DND-41 (cell line): ENCODE data around the gene PRKCZ.

Source experiments
- ATAC-seq: fragments of 200-7000 bp; cut with Tn5 transposase; 3 replicates; pipeline ENCODE4 v1.9.1; 2021; ENCODE audit warnings: low read depth; ENCODE audit not compliant: insufficient read depth
- DNase-seq: peaks from one replicate; pipeline ENCODE4 v3.0.0-alpha.2; 2020
- H2AFZ ChIP-seq: 2 replicates; pipeline ENCODE4 v1.6.0; 2012; ENCODE audit warnings: low read depth, low read length
- H3K27ac ChIP-seq: 2 replicates; pipeline ENCODE4 v1.5.1; 2012; ENCODE audit warnings: low read length, inconsistent platforms
- H3K27me3 ChIP-seq: fragments of 200-600 bp; sonication (generic); 2 replicates; pipeline ENCODE4 v1.6.0; 2012; ENCODE audit warnings: low read length, mild to moderate bottlenecking, inconsistent platforms; ENCODE audit not compliant: insufficient read depth, poor library complexity
- H3K36me3 ChIP-seq: 2 replicates; pipeline ENCODE4 v1.5.1; 2012; ENCODE audit warnings: low read length, inconsistent platforms; ENCODE audit not compliant: insufficient read depth
- H3K4me1 ChIP-seq: 2 replicates; pipeline ENCODE4 v1.5.1; 2012; ENCODE audit warnings: mild to moderate bottlenecking, low read length; ENCODE audit not compliant: insufficient read depth
- H3K4me2 ChIP-seq: 2 replicates; pipeline ENCODE4 v1.6.0; 2012; ENCODE audit warnings: mild to moderate bottlenecking, moderate library complexity, low read length, inconsistent platforms; ENCODE audit not compliant: insufficient read depth
- H3K4me3 ChIP-seq, 2 experiments: fragments of 200-600 bp in 1 of 2; shearing (Covaris generic) in 1 of 2; 2 replicates each; pipeline ENCODE4 v1.5.1; 2012 to 2016; ENCODE audit warnings: inconsistent platforms in 2 of 2, low read length in 2 of 2, mild to moderate bottlenecking in 2 of 2, low read depth in 1 of 2, moderate library complexity in 1 of 2
- H3K79me2 ChIP-seq: 2 replicates; pipeline ENCODE4 v1.6.0; 2012; ENCODE audit warnings: low read length, inconsistent platforms; ENCODE audit not compliant: insufficient read depth
- H3K9ac ChIP-seq: 2 replicates; pipeline ENCODE4 v1.6.0; 2012; ENCODE audit warnings: low read depth, mild to moderate bottlenecking, inconsistent platforms, low read length, moderate library complexity
- H3K9me3 ChIP-seq: 2 replicates; pipeline ENCODE4 v1.5.1; 2012; ENCODE audit warnings: low read length, moderate library complexity, mild to moderate bottlenecking, inconsistent platforms; ENCODE audit not compliant: insufficient read depth, severe bottlenecking
- H4K20me1 ChIP-seq: 2 replicates; pipeline ENCODE4 v1.6.0; 2012; ENCODE audit warnings: low read length; ENCODE audit not compliant: insufficient read depth
- EZH2 ChIP-seq: IDR thresholded peaks from 3 replicates; pipeline ENCODE4 v1.6.1; 2012; ENCODE audit warnings: borderline replicate concordance, low read depth, mild to moderate bottlenecking, moderate library complexity, low read length, inconsistent platforms; ENCODE audit not compliant: severe bottlenecking
- TF ChIP-seq, protein P1 (sequence below): IDR thresholded peaks from 2 replicates; pipeline ENCODE4 v1.5.1; 2012; ENCODE audit warnings: borderline replicate concordance, low read length, moderate library complexity, mild to moderate bottlenecking; ENCODE audit not compliant: poor library complexity, severe bottlenecking; ENCODE audit errors: extremely low read depth

The PRKCZ gene

DNA sequence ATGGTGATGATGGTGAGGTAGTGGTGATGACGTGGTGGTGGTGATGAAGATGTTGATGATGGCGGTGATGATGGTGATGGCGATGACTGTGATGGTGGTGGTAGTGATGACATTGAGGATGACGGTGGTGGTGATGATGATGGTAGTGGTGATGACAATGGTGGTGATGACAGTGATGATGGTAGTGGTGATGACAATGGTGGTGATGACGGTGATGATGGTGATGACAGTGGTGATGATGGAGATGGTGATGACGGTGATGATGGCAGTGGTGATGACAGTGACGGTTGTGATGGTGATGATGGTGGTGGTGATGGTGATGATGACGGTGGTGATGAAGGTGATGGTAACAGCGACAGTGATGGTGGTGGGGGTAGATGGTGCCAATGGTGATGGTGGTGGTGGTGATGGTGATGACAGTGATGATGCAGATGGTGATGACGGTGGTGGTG lies 105.0 kb downstream of the PRKCZ start:
- Histone ChIP-seq H3K36me3 (no peaks in the 10 kb centered on the region), H3K4me1 (no peaks in the 10 kb centered on the region), H3K4me2 (no peak overlapping the region), H3K79me2 (no peaks in the 10 kb centered on the region), H3K9me3 (no peaks in the 10 kb centered on the region), H3K27ac (no peak overlapping the region), H3K4me3 (no peak overlapping the region), H2AFZ (no peak overlapping the region), H4K20me1 (peaks cover 8% of the 10 kb centered on the region; the same call in 1 of the 2 replicates), H3K9ac (no peak overlapping the region), H3K27me3 (peaks cover 3% of the 10 kb centered on the region)
- no peak for DNase-seq
- no peak for ATAC-seq
- no peak for TF ChIP-seq EZH2
- TF ChIP-seq, protein P1, sequence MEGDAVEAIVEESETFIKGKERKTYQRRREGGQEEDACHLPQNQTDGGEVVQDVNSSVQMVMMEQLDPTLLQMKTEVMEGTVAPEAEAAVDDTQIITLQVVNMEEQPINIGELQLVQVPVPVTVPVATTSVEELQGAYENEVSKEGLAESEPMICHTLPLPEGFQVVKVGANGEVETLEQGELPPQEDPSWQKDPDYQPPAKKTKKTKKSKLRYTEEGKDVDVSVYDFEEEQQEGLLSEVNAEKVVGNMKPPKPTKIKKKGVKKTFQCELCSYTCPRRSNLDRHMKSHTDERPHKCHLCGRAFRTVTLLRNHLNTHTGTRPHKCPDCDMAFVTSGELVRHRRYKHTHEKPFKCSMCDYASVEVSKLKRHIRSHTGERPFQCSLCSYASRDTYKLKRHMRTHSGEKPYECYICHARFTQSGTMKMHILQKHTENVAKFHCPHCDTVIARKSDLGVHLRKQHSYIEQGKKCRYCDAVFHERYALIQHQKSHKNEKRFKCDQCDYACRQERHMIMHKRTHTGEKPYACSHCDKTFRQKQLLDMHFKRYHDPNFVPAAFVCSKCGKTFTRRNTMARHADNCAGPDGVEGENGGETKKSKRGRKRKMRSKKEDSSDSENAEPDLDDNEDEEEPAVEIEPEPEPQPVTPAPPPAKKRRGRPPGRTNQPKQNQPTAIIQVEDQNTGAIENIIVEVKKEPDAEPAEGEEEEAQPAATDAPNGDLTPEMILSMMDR = no peak

DNA sequence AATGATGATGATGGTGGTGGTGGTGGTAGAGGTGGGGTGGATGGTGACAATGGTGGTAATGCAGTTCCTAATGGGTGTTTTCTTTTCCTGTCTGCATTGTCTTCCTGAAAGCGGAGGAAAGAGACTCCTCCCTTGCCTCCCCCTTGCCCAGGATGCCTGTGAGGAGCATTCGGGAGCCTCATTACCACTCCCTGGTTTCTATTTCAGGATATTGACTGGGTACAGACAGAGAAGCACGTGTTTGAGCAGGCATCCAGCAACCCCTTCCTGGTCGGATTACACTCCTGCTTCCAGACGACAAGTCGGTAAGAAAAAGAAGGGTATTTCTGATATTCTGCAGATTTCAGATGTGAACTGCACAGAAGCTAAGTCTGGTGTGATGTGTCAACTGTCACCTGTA lies 105.6 kb downstream of the PRKCZ start:
- no peak overlapping the region for H3K4me3 ChIP-seq
- H4K20me1 ChIP-seq = peaks cover 8% of the 10 kb centered on the region; the same call in 1 of the 2 replicates
- H3K27me3 ChIP-seq = peaks cover 3% of the 10 kb centered on the region
- H3K4me2 ChIP-seq = no peak overlapping the region
- H3K79me2 ChIP-seq = no peaks in the 10 kb centered on the region
- no peak overlapping the region for H3K27ac ChIP-seq
- no peaks in the 10 kb centered on the region for H3K36me3 ChIP-seq
- no peaks in the 10 kb centered on the region for H3K4me1 ChIP-seq
- no peak overlapping the region for H3K9ac ChIP-seq
- TF ChIP-seq EZH2 = no peak
- TF ChIP-seq, protein P1 = no peak
- no peak for DNase-seq
- H3K9me3 ChIP-seq = no peaks in the 10 kb centered on the region
- ATAC-seq = no peak
- H2AFZ ChIP-seq = no peak overlapping the region

DNA sequence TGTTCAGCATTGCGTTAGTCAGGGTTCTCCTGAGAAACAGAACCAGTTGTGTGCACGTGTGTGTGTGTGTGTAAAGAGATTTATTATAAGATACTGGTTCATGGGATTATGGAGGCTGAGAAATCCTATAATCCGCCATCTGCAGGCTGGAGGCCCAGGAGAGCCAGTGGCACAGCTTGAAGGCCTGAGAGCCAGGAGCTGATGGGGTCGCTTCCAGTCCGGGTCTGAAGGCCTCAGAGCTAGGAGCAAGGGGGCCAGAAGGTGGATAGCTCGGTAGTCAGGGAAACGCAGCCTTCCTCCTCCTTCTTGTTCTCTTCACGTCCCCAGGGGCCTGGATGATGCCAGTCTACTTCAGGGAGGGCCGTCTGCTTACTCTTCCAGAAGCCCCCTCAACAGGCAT lies 106.7 kb downstream of the PRKCZ start:
- DNase-seq = no peak
- Histone ChIP-seq H3K4me1 (no peaks in the 10 kb centered on the region), H3K9ac (no peak overlapping the region), H3K9me3 (no peaks in the 10 kb centered on the region), H3K4me3 (no peak overlapping the region), H2AFZ (no peak overlapping the region), H3K4me2 (no peak overlapping the region), H3K27me3 (no peaks in the 10 kb centered on the region), H4K20me1 (peaks cover 3% of the 10 kb centered on the region; the same call in 1 of the 2 replicates), H3K79me2 (no peaks in the 10 kb centered on the region), H3K36me3 (no peaks in the 10 kb centered on the region), H3K27ac (no peak overlapping the region)
- no peak for TF ChIP-seq EZH2
- TF ChIP-seq, protein P1 = no peak
- ATAC-seq = no peak

DNA sequence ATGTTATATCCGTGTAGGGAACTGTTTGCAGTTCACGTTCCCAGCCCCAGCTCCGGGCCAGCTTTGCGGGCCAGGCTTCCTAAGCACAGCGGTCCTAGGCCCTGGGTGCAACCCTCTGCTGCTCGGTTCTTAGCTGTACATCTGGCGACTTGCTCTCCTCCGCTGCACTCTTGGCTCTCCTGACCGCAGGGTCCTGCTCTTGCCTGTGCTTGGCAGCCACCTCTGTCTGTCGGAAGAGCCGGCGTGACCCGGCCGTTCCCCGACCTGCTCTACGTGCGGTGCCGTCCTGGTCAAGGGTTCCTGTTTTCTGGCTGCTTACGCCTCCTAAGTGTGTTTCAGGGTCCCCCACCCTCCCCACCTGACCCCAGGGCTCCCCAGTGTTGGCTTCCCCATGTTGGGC lies 107.6 kb downstream of the PRKCZ start:
- Histone ChIP-seq H3K9me3 (no peaks in the 10 kb centered on the region), H4K20me1 (peaks cover 3% of the 10 kb centered on the region; the same call in 1 of the 2 replicates), H3K4me1 (no peaks in the 10 kb centered on the region), H3K27ac (no peak overlapping the region), H3K4me2 (no peak overlapping the region), H3K36me3 (no peaks in the 10 kb centered on the region), H3K9ac (no peak overlapping the region), H2AFZ (no peak overlapping the region), H3K27me3 (no peaks in the 10 kb centered on the region), H3K4me3 (no peak overlapping the region), H3K79me2 (no peaks in the 10 kb centered on the region)
- DNase-seq (no peak), ATAC-seq (no peak)
- TF ChIP-seq, protein P1 = no peak
- no peak for TF ChIP-seq EZH2
